Endothelial cell of umbilical vein (primary cell): ENCODE results near the gene NTNG1. TPM values are rescaled to one million over a fixed set of nuclear protein-coding genes. Genes with fewer than 3 reads are reported as not detected.

Experiments used
- BruUV-seq: library from RNA; stranded (reverse); fragments of 400-500 nt; replicated peaks from 2 replicates; lab custom pipeline; 2021; lab: Mats Ljungman, UMichigan
- CTCF ChIA-PET: fragments of 300-600, 350-600 bp; sonication (Branson Sonifier 250); formaldehyde crosslinking; loops from one replicate; lab custom pipeline; 2021; ENCODE audit warnings: antibody characterized with exemption, inconsistent platforms; lab: Charles Lee
- POLR2A ChIA-PET: fragments of 300-600, 350-600 bp; sonication (Branson Sonifier 250); formaldehyde crosslinking; loops from one replicate; lab custom pipeline; 2021; ENCODE audit warnings: antibody characterized with exemption, inconsistent platforms; lab: Charles Lee
- DNase-seq: peaks from one replicate; pipeline ENCODE4 v3.0.0-alpha.2; 2011; ENCODE audit warnings: low read depth, low spot score
- FAIRE-seq: peaks from 2 replicates; lab custom pipeline; 2011; peaks lifted over from hg19 to GRCh38; lab: Jason Lieb, UNC
- H2AFZ ChIP-seq: 2 replicates; pipeline ENCODE4 v1.6.0; 2012; ENCODE audit warnings: low read depth, low read length, control low read depth, inconsistent platforms
- H3K27ac ChIP-seq: 2 replicates; pipeline ENCODE4 v1.5.1; 2011; ENCODE audit warnings: low read depth, mild to moderate bottlenecking, control low read depth, low read length, moderate library complexity; ENCODE audit not compliant: insufficient read depth
- H3K27me3 ChIP-seq, 2 experiments: 2 replicates each; pipeline versions ENCODE4 v1.6.0 to v1.6.1; 2011; ENCODE audit warnings: low read length in 2 of 2, mixed read lengths in 1 of 2; ENCODE audit not compliant: control insufficient read depth in 2 of 2, insufficient read depth in 2 of 2
- H3K36me3 ChIP-seq, 2 experiments: 2 replicates in 1 of 2; 3 replicates in 1 of 2; pipeline ENCODE4 v1.5.1; 2011; ENCODE audit warnings: low read length in 2 of 2, mild to moderate bottlenecking in 1 of 2, moderate library complexity in 1 of 2; ENCODE audit not compliant: control insufficient read depth in 2 of 2, insufficient read depth in 2 of 2; ENCODE audit errors: extremely low read depth in 1 of 2
- H3K4me1 ChIP-seq: 3 replicates; pipeline ENCODE4 v1.5.1; 2011; ENCODE audit warnings: mild to moderate bottlenecking, low read length; ENCODE audit not compliant: control insufficient read depth, insufficient read depth; ENCODE audit errors: extremely low read depth
- H3K4me2 ChIP-seq: 2 replicates; pipeline ENCODE4 v1.6.1; 2011; ENCODE audit warnings: low read length, control low read depth, mixed read lengths; ENCODE audit not compliant: insufficient read depth
- H3K4me3 ChIP-seq, 3 experiments: fragments of 200-600 bp in 1 of 3; sonication (generic), shearing (Covaris generic) in 1 of 3; replicated peaks in 1 of 3; 2 replicates each; pipeline ENCODE4 v1.5.1; 2011 to 2016; ENCODE audit warnings: control low read depth in 3 of 3, low read length in 3 of 3, mild to moderate bottlenecking in 2 of 3, inconsistent platforms in 1 of 3, low read depth in 1 of 3, moderate library complexity in 1 of 3; ENCODE audit not compliant: insufficient read depth in 1 of 3
- H3K79me2 ChIP-seq: 2 replicates; pipeline ENCODE4 v1.6.0; 2012; ENCODE audit warnings: low read length, inconsistent platforms; ENCODE audit not compliant: control insufficient read depth, insufficient read depth
- H3K9ac ChIP-seq: replicated peaks from 2 replicates; pipeline ENCODE3; 2011; ENCODE audit warnings: low read length, control low read depth; ENCODE audit not compliant: insufficient read depth; ENCODE audit errors: extremely low read depth
- H3K9me1 ChIP-seq: replicated peaks from 3 replicates; pipeline ENCODE4 v1.6.0; 2011; ENCODE audit warnings: mild to moderate bottlenecking, low read length; ENCODE audit not compliant: control insufficient read depth, insufficient read depth; ENCODE audit errors: extremely low read depth
- H3K9me3 ChIP-seq: replicated peaks from 2 replicates; pipeline ENCODE4 v1.5.1; 2012; ENCODE audit warnings: low read length, inconsistent platforms; ENCODE audit not compliant: control insufficient read depth, insufficient read depth
- H4K20me1 ChIP-seq: replicated peaks from 2 replicates; pipeline ENCODE3; 2011; ENCODE audit warnings: mild to moderate bottlenecking, low read length; ENCODE audit not compliant: control insufficient read depth, insufficient read depth; ENCODE audit errors: extremely low read depth
- EZH2 ChIP-seq: IDR thresholded peaks from 2 replicates; pipeline ENCODE4 v1.6.1; 2012; ENCODE audit warnings: borderline replicate concordance, low read depth, mild to moderate bottlenecking, moderate library complexity, low read length, inconsistent platforms; ENCODE audit not compliant: severe bottlenecking
- FOS ChIP-seq: IDR thresholded peaks from 2 replicates; pipeline ENCODE4 v1.6.1; 2011; ENCODE audit warnings: mild to moderate bottlenecking, low read length, moderate library complexity, borderline replicate concordance; ENCODE audit not compliant: insufficient read depth
- GATA2 ChIP-seq: IDR thresholded peaks from 2 replicates; pipeline ENCODE4 v1.7.0; 2011; ENCODE audit warnings: low read depth, mild to moderate bottlenecking, moderate library complexity, mixed read lengths, low read length; ENCODE audit not compliant: insufficient read length, insufficient read depth
- JUN ChIP-seq: IDR thresholded peaks from 2 replicates; pipeline ENCODE4 v1.6.1; 2011; ENCODE audit warnings: borderline replicate concordance, low read depth; ENCODE audit not compliant: insufficient read length, insufficient read depth
- MYC ChIP-seq: IDR thresholded peaks from one replicate; pipeline ENCODE4 v1.6.1; 2011; ENCODE audit warnings: mild to moderate bottlenecking, low read depth, low read length
- POLR2A ChIP-seq: IDR thresholded peaks from 2 replicates; pipeline ENCODE4 v1.6.1; 2012; ENCODE audit warnings: low read depth, mild to moderate bottlenecking, control low read depth, low read length
- POLR2AphosphoS5 ChIP-seq: IDR thresholded peaks from 2 replicates; pipeline ENCODE4 v1.6.1; 2012; ENCODE audit warnings: low read depth, mild to moderate bottlenecking, control low read depth, low read length, moderate library complexity; ENCODE audit not compliant: insufficient read depth
- dilution Hi-C: fragments of 300-500 bp; cut with MboI; formaldehyde crosslinking; loops from one replicate; pipeline ENCODE4 v1.15.0; 2019; ENCODE audit warnings: low sequenced_read_pairs; ENCODE audit not compliant: extremely low pct_ligation_motif_present
- intact Hi-C: fragments of 100-400 bp; cut with micrococcal nuclease; formaldehyde crosslinking; loops from one replicate; pipeline ENCODE4 v1.10.0; 2022
- polyA plus RNA-seq, 4 experiments: library from polyadenylated mRNA; depleted of rRNA in 3 of 4; stranded (reverse) in 3 of 4; unstranded in 1 of 4; fragments of >200 nt; gene quantifications; 2 replicates each; pipeline versions ENCODE4 v1.2.1 to v1.2.3, GENCODE V29; 2011 to 2012; ENCODE audit warnings: missing spikeins in 1 of 4
- total RNA-seq: library from RNA; stranded (reverse); gene quantifications from 2 replicates; pipeline ENCODE4 v1.2.3, GENCODE V29; 2021
- TF ChIP-seq, protein P1 (sequence below), 2 donors: IDR thresholded peaks; 1 replicate in 1 of 2; 2 replicates in 1 of 2; pipeline ENCODE4 v1.5.1; 2011; ENCODE audit warnings: low read length in 2 of 2, mild to moderate bottlenecking in 2 of 2, moderate library complexity in 2 of 2, control low read depth in 1 of 2, inconsistent platforms in 1 of 2, low read depth in 1 of 2; ENCODE audit not compliant: insufficient read depth in 1 of 2; ENCODE audit errors: extremely low read depth in 1 of 2
- TF ChIP-seq, protein P2 (sequence below): IDR thresholded peaks from 2 replicates; pipeline ENCODE4 v1.6.1; 2011; ENCODE audit not compliant: insufficient read depth, insufficient read length

Gene NTNG1
- total and polyA plus RNA-seq, 2 donors (not counting 3 experiments of a cell fraction or from before 2014, with no cell fraction given) = not detected

DNA sequence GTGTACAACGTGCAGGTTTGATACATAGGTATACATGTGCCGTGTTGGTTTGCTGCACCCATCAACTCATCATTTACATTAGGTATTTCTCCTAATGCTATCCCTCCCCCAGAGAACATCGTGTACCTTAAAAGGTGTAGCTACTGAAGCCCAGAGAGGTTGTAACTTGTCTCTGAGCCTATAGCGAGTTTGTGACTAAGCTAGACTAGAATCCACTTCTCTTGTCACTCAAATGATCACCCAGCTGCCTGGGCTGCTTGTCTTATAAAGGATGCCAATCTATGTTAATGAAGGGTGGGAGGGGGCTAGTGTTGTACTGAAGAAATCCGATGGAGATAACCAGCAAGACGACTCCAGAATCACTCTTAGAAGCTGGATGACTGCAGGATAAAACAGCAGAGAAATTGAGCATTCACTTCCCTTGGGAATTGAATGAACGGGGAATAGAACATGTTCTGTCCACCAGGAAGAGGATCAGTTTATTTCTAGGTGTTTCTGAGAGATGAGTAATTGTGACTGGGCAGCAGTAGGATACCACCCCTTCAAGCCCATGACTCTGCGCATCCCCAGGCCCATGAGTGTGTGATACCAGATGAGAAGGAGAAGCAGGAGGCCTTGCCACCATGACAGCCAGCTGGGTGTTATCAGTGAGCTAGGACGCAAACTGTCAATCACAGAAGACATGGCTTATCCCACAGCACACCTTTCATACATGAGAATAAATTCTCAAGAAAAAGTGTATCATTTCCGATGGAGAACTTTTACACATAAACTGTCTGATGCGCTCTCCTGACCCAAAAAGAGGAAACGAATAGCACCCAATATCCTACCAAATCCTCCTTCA, 390.4 kb downstream of the NTNG1 start:
- no peaks in the 10 kb centered on the region for H3K36me3 ChIP-seq
- no TSS peak for BruUV-seq
- intact Hi-C loops = no loop called here
- no peak for FAIRE-seq
- no peak for DNase-seq
- no peaks in the 10 kb centered on the region for H3K9me1 ChIP-seq
- H3K79me2 ChIP-seq = no peaks in the 10 kb centered on the region
- H3K27ac ChIP-seq = no peak overlapping the region
- dilution Hi-C loops = no loop called here
- ChIA-PET POLR2A (no interaction called here), CTCF (no interaction called here)
- H2AFZ ChIP-seq = no peak overlapping the region
- no peaks in the 10 kb centered on the region for H3K4me1 ChIP-seq
- H4K20me1 ChIP-seq = no peaks in the 10 kb centered on the region
- H3K4me3 ChIP-seq = no peak overlapping the region
- TF ChIP-seq MYC (no peak), GATA2 (no peak), FOS (no peak), JUN (no peak), POLR2AphosphoS5 (no peak), POLR2A (no peak), EZH2 (no peak)
- TF ChIP-seq, protein P1, sequence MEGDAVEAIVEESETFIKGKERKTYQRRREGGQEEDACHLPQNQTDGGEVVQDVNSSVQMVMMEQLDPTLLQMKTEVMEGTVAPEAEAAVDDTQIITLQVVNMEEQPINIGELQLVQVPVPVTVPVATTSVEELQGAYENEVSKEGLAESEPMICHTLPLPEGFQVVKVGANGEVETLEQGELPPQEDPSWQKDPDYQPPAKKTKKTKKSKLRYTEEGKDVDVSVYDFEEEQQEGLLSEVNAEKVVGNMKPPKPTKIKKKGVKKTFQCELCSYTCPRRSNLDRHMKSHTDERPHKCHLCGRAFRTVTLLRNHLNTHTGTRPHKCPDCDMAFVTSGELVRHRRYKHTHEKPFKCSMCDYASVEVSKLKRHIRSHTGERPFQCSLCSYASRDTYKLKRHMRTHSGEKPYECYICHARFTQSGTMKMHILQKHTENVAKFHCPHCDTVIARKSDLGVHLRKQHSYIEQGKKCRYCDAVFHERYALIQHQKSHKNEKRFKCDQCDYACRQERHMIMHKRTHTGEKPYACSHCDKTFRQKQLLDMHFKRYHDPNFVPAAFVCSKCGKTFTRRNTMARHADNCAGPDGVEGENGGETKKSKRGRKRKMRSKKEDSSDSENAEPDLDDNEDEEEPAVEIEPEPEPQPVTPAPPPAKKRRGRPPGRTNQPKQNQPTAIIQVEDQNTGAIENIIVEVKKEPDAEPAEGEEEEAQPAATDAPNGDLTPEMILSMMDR (IDR thresholded peaks at IDR 0.05; ENCODE audit: extremely low read depth in 1 of 2, insufficient read depth in 1 of 2, low read depth in 1 of 2, low read length in 2 of 2) = no peak
- TF ChIP-seq, protein P2, sequence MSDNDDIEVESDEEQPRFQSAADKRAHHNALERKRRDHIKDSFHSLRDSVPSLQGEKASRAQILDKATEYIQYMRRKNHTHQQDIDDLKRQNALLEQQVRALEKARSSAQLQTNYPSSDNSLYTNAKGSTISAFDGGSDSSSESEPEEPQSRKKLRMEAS = no peak
- H3K27me3 ChIP-seq = no peaks in the 10 kb centered on the region
- H3K9ac ChIP-seq = no peak overlapping the region
- no peak overlapping the region for H3K4me2 ChIP-seq
- no peaks in the 10 kb centered on the region for H3K9me3 ChIP-seq
